ENCODE measurements around the gene ID2.

DNA sequence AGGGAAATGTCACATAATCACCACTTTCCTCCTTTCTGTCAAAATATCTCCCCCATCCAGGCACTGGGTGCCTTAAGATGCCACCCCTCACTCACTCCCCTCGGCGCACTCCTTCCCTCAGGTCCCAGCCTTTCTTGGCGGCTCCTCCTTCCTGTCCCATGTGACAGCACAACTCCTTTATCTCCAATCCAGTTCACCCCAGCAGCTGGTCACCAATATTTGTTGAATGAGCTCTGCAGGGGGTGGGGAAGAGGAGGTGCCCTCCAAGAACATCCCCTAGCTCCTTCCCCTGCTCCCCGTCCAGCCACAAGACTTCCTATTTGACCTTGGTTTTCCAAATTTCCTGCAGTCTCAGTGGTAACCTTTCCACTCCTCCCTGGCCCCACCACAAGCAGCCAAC is 31.6 kb upstream of the ID2 start:
- TF ChIP-seq, protein P1, sequence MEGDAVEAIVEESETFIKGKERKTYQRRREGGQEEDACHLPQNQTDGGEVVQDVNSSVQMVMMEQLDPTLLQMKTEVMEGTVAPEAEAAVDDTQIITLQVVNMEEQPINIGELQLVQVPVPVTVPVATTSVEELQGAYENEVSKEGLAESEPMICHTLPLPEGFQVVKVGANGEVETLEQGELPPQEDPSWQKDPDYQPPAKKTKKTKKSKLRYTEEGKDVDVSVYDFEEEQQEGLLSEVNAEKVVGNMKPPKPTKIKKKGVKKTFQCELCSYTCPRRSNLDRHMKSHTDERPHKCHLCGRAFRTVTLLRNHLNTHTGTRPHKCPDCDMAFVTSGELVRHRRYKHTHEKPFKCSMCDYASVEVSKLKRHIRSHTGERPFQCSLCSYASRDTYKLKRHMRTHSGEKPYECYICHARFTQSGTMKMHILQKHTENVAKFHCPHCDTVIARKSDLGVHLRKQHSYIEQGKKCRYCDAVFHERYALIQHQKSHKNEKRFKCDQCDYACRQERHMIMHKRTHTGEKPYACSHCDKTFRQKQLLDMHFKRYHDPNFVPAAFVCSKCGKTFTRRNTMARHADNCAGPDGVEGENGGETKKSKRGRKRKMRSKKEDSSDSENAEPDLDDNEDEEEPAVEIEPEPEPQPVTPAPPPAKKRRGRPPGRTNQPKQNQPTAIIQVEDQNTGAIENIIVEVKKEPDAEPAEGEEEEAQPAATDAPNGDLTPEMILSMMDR (IDR thresholded peaks at IDR 0.05; ENCODE audit: insufficient read depth, low read depth, low read length): no peak
- no peak for TF ChIP-seq EZH2 (IDR thresholded peaks at IDR 0.05; ENCODE audit: insufficient read depth, low read length)
